Measurements from ENCODE around the gene TAF1D.

DNA sequence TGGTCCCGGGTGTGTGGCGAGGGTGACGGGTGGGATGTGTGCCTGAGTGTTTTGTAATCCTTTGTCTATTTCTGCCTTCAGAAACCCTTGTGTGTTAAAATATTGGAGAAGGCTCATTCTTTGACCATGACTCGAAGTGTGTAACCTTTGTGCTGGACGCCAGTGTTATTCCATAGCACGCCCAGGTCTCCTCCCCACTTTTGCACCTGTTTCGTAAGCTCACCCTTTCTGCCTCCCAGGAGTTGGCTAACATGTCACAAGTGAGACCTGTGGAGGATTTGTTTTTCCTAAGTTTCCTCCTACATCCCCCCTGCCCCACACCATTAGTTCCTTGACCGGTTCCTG, 559 bp upstream of the TAF1D start:
- TF ChIP-seq SUZ12 (IDR thresholded peaks at IDR 0.05; ENCODE audit: extremely low read depth, insufficient read depth, insufficient read length), result no peak
- TF ChIP-seq YY1 (IDR thresholded peaks at IDR 0.05; ENCODE audit: insufficient read depth, insufficient read length), result no peak
